T-cell (primary cell): ENCODE measurements around the gene SCN5A. TPM values are rescaled to one million over a fixed set of nuclear protein-coding genes. Genes with fewer than 3 reads are reported as not detected.

Source experiments
- ATAC-seq, 4 experiments: fragments of 200-7000 bp in 3 of 4; fragments of 150-1000 bp in 1 of 4; cut with Tn5 transposase; replicated peaks in 1 of 4; 1 replicate in 3 of 4; 2 replicates in 1 of 4; pipeline ENCODE4 v1.10.0; 2021; ENCODE audit warnings: moderate library complexity in 3 of 4, mild to moderate bottlenecking in 2 of 4, moderate number of reproducible peaks in 1 of 4
- CTCF ChIA-PET, 2 donors: fragments of 300-600 bp; sonication (Branson Sonifier 250); formaldehyde crosslinking; loops; one replicate each; lab custom pipeline; 2022; ENCODE audit warnings: antibody characterized with exemption in 2 of 2; lab: Charles Lee
- POLR2A ChIA-PET, 2 donors: fragments of 300-600 bp; sonication (Branson Sonifier 250); formaldehyde crosslinking; loops; one replicate each; lab custom pipeline; 2022; ENCODE audit warnings: antibody characterized with exemption in 2 of 2; lab: Charles Lee
- DNase-seq, 35 experiments: peaks; one replicate each; pipeline versions ENCODE4 v3.0.0 to v3.0.0-alpha.2; 2013 to 2023
- H3K27ac ChIP-seq: one replicate; pipeline ENCODE4 v1.5.1; 2013; ENCODE audit warnings: low read length
- H3K27me3 ChIP-seq, 2 experiments: replicated peaks in 1 of 2; 1 replicate in 1 of 2; 2 replicates in 1 of 2; pipeline versions ENCODE4 v1.6.1 to v1.7.0; 2013; ENCODE audit warnings: low read length in 1 of 2, mixed read lengths in 1 of 2; ENCODE audit not compliant: control insufficient read depth in 2 of 2, insufficient read depth in 2 of 2; ENCODE audit errors: extremely low read depth in 1 of 2
- H3K36me3 ChIP-seq, 2 donors: 1 replicate in 1 of 2; 2 replicates in 1 of 2; pipeline versions ENCODE4 v1.6.1 to v1.7.0; 2013; ENCODE audit warnings: low read length in 1 of 2; ENCODE audit not compliant: control insufficient read depth in 2 of 2, insufficient read depth in 1 of 2; ENCODE audit errors: extremely low read depth in 1 of 2
- H3K4me1 ChIP-seq, 2 experiments: 1 replicate in 1 of 2; 2 replicates in 1 of 2; pipeline versions ENCODE4 v1.6.1 to v1.7.0; 2013; ENCODE audit warnings: low read length in 2 of 2, mixed read lengths in 1 of 2; ENCODE audit not compliant: insufficient read depth in 2 of 2, control insufficient read depth in 1 of 2; ENCODE audit errors: extremely low read depth in 1 of 2
- H3K4me3 ChIP-seq, 2 donors: 1 replicate in 1 of 2; 2 replicates in 1 of 2; pipeline versions ENCODE4 v1.5.1 to v1.7.0; 2013; ENCODE audit warnings: mild to moderate bottlenecking in 2 of 2, low read length in 1 of 2, moderate library complexity in 1 of 2; ENCODE audit not compliant: control insufficient read depth in 1 of 2; ENCODE audit errors: extremely low read depth in 1 of 2
- H3K9me3 ChIP-seq: 2 replicates; pipeline ENCODE4 v1.7.0; 2013
- H3K27ac Mint-ChIP-seq, 2 donors: one replicate each; pipeline ENCODE4 v1.8.0; 2020 to 2021; ENCODE audit warnings: mild to moderate bottlenecking in 2 of 2, mixed read lengths in 2 of 2
- H3K27me3 Mint-ChIP-seq, 2 donors: one replicate each; pipeline ENCODE4 v1.8.0; 2021 to 2022; ENCODE audit warnings: mixed read lengths in 2 of 2
- H3K36me3 Mint-ChIP-seq: one replicate; pipeline ENCODE4 v1.8.0; 2021; ENCODE audit warnings: mixed read lengths
- H3K4me1 Mint-ChIP-seq, 3 donors: one replicate each; pipeline ENCODE4 v1.8.0; 2020 to 2022; ENCODE audit warnings: mixed read lengths in 3 of 3, mild to moderate bottlenecking in 1 of 3
- H3K4me3 Mint-ChIP-seq, 3 donors: one replicate each; pipeline ENCODE4 v1.8.0; 2020 to 2022; ENCODE audit warnings: mild to moderate bottlenecking in 3 of 3, mixed read lengths in 3 of 3, moderate library complexity in 3 of 3
- H3K9me3 Mint-ChIP-seq, 3 donors: one replicate each; pipeline ENCODE4 v1.8.0; 2020 to 2022; ENCODE audit warnings: mixed read lengths in 3 of 3
- WGBS: methylation state at CpG from one replicate; pipeline ENCODE4 v1.1.5; 2013; ENCODE audit warnings: missing lambda C conversion rate; ENCODE audit not compliant: insufficient coverage; 5-methylcytosine and 5-hydroxymethylcytosine counted together
- total RNA-seq, 35 experiments: library from RNA in 6 of 35; stranded (reverse) in 6 of 35; fragments of 120-200 nt in 1 of 35; gene quantifications; one replicate each; pipeline versions ENCODE4 v1.2.1 to v1.2.4 and lab custom pipeline; 2013 to 2026

The SCN5A gene
- total RNA-seq, 5 donors from 2014 or later (not counting 1 experiment from before 2014, with no cell fraction given), result 0.12 to 0.47 (median 0.23) TPM; not detected in 2

GRCh38 chr3:38579551-38580449 is 69.7 kb downstream of the SCN5A start:
- Histone ChIP-seq H3K27ac (no peak overlapping the region), H3K9me3 (no peaks in the 10 kb centered on the region), H3K4me3 (no peak overlapping the region), H3K36me3 (no peaks in the 10 kb centered on the region), H3K27me3 (peaks cover 0 to 36% of the 10 kb centered on the region in 2 experiments), H3K4me1 (no peaks in the 10 kb centered on the region)
- Mint-ChIP-seq H3K36me3 (no peaks in the 10 kb centered on the region), H3K4me1 (no peaks in the 10 kb centered on the region), H3K27ac (no peak overlapping the region), H3K4me3 (no peak overlapping the region), H3K9me3 (no peaks in the 10 kb centered on the region), H3K27me3 (peaks cover 3% of the 10 kb centered on the region in 2 donors)
- ChIA-PET POLR2A (no interaction called here), CTCF (no interaction called here)
- peak in 1 of 35 experiments; percentile 17 for DNase-seq
- ATAC-seq, result no peak
- WGBS, result 81% methylated on average over 3 of the region's 14 CpGs

- peak in 1 of 35 experiments; percentile 1 for DNase-seq
Measured at GRCh38 chr3:38579141-38579540, 70.3 kb downstream of the SCN5A start.

GRCh38 chr3:38578551-38578950 is 70.9 kb downstream of the SCN5A start:
- Histone ChIP-seq H3K4me3 (no peak overlapping the region), H3K27me3 (peaks cover 0 to 38% of the 10 kb centered on the region in 2 experiments), H3K4me1 (no peaks in the 10 kb centered on the region), H3K27ac (no peak overlapping the region), H3K9me3 (no peaks in the 10 kb centered on the region), H3K36me3 (no peaks in the 10 kb centered on the region)
- 73% methylated on average over 9 of the region's 9 CpGs for WGBS
- Mint-ChIP-seq H3K27ac (no peak overlapping the region), H3K4me1 (no peaks in the 10 kb centered on the region), H3K36me3 (no peaks in the 10 kb centered on the region), H3K27me3 (peaks cover 3% of the 10 kb centered on the region in 2 donors), H3K9me3 (peaks cover 0 to under 1% (median under 1%) of the 10 kb centered on the region in 3 donors), H3K4me3 (no peak overlapping the region)
- DNase-seq (no peak), ATAC-seq (no peak)
- ChIA-PET CTCF (no interaction called here), POLR2A (no interaction called here)

More at GRCh38 chr3:38579141-38579540, 70.3 kb downstream of the SCN5A start:
- ChIA-PET CTCF (no interaction called here), POLR2A (no interaction called here)
- H3K36me3 ChIP-seq, result no peaks in the 10 kb centered on the region
- H3K9me3 ChIP-seq, result no peaks in the 10 kb centered on the region
- peaks cover 0 to 38% of the 10 kb centered on the region in 2 experiments for H3K27me3 ChIP-seq
- Mint-ChIP-seq H3K36me3 (no peaks in the 10 kb centered on the region), H3K27me3 (peaks cover 3% of the 10 kb centered on the region in 2 donors), H3K9me3 (no peaks in the 10 kb centered on the region), H3K4me1 (no peaks in the 10 kb centered on the region), H3K27ac (no peak overlapping the region), H3K4me3 (no peak overlapping the region)
- H3K4me1 ChIP-seq, result no peaks in the 10 kb centered on the region
- WGBS, result 93% methylated on average over 11 of the region's 12 CpGs
- no peak for ATAC-seq
- no peak overlapping the region for H3K4me3 ChIP-seq
- no peak overlapping the region for H3K27ac ChIP-seq

- peaks cover 0 to 6% (median 5%) of the 10 kb centered on the region in 3 donors for H3K9me3 Mint-ChIP-seq
- ChIA-PET POLR2A (no interaction called here), CTCF (no interaction called here)
- ATAC-seq (no peak), DNase-seq (peak in 1 of 35 experiments; percentile 5)
- Histone ChIP-seq H3K4me3 (no peak overlapping the region), H3K36me3 (no peaks in the 10 kb centered on the region), H3K27ac (no peak overlapping the region), H3K9me3 (no peaks in the 10 kb centered on the region), H3K27me3 (peaks cover 0 to 35% of the 10 kb centered on the region in 2 experiments), H3K4me1 (no peaks in the 10 kb centered on the region)
- H3K4me3 Mint-ChIP-seq, result no peak overlapping the region
- no peaks in the 10 kb centered on the region for H3K4me1 Mint-ChIP-seq
- WGBS, result 80% methylated on average over 1 of the region's 4 CpGs
- H3K27ac Mint-ChIP-seq, result no peak overlapping the region
- peaks cover 3% of the 10 kb centered on the region in 2 donors for H3K27me3 Mint-ChIP-seq
- H3K36me3 Mint-ChIP-seq, result no peaks in the 10 kb centered on the region
Measured at GRCh38 chr3:38578081-38578475, 71.4 kb downstream of the SCN5A start.

- ATAC-seq (no peak), DNase-seq (peak in 1 of 35 experiments; percentile 4)
- H3K36me3 Mint-ChIP-seq, result no peaks in the 10 kb centered on the region
- Histone ChIP-seq H3K27ac (no peak overlapping the region), H3K4me1 (no peaks in the 10 kb centered on the region), H3K27me3 (peaks cover 0 to 31% of the 10 kb centered on the region in 2 experiments), H3K4me3 (no peak overlapping the region), H3K36me3 (no peaks in the 10 kb centered on the region), H3K9me3 (no peaks in the 10 kb centered on the region)
- H3K9me3 Mint-ChIP-seq, result peaks cover 0 to 6% (median 5%) of the 10 kb centered on the region in 3 donors
- no peak overlapping the region for H3K4me3 Mint-ChIP-seq
- H3K4me1 Mint-ChIP-seq, result no peaks in the 10 kb centered on the region
- no peak overlapping the region for H3K27ac Mint-ChIP-seq
- POLR2A ChIA-PET, result no interaction called here
- WGBS, result 88% methylated on average over 2 of the region's 8 CpGs
- peaks cover 3% of the 10 kb centered on the region in 2 donors for H3K27me3 Mint-ChIP-seq
- CTCF ChIA-PET, result no interaction called here
Measured at GRCh38 chr3:38577371-38578080, 72.0 kb downstream of the SCN5A start.

- H3K27ac ChIP-seq, result no peak overlapping the region
- H3K27me3 Mint-ChIP-seq, result peaks cover 3% of the 10 kb centered on the region in 2 donors
- H3K9me3 Mint-ChIP-seq, result peaks cover 0 to 6% (median 5%) of the 10 kb centered on the region in 3 donors
- no peaks in the 10 kb centered on the region for H3K9me3 ChIP-seq
- no peaks in the 10 kb centered on the region for H3K36me3 ChIP-seq
- H3K27me3 ChIP-seq, result peaks cover 0 to 31% of the 10 kb centered on the region in 2 experiments
- no peaks in the 10 kb centered on the region for H3K4me1 Mint-ChIP-seq
- no peak overlapping the region for H3K4me3 ChIP-seq
- no peaks in the 10 kb centered on the region for H3K36me3 Mint-ChIP-seq
- POLR2A ChIA-PET, result no interaction called here
- no peak overlapping the region for H3K27ac Mint-ChIP-seq
- no peak overlapping the region for H3K4me3 Mint-ChIP-seq
- WGBS, result 70% methylated on average over 13 of the region's 16 CpGs
- CTCF ChIA-PET, result no interaction called here
- ATAC-seq (no peak), DNase-seq (peak in 1 of 35 experiments; percentile 15)
- H3K4me1 ChIP-seq, result no peaks in the 10 kb centered on the region
Measured at GRCh38 chr3:38576526-38577370, 72.7 kb downstream of the SCN5A start.
